GM21825 (cell line): Measurements from ENCODE around the gene GLIS1.

Source experiments
- ATAC-seq: cut with Tn5 transposase; IDR thresholded peaks from one replicate; pipeline ENCODE4 v1.9.1; 2021; ENCODE audit warnings: mild to moderate bottlenecking, moderate library complexity; ENCODE audit not compliant: unreplicated experiment

Gene GLIS1

GRCh38 chr1:53681351-53681976 lies 57.5 kb downstream of the GLIS1 start:
- ATAC-seq, result no peak

GRCh38 chr1:53680868-53681267 lies 58.1 kb downstream of the GLIS1 start:
- ATAC-seq, result no peak

- no peak for ATAC-seq
These were observed 59.8 kb downstream of the GLIS1 start for GRCh38 chr1:53678938-53679825.

- no peak for ATAC-seq
These were observed 60.5 kb downstream of the GLIS1 start for GRCh38 chr1:53678507-53678906.

GRCh38 chr1:53678046-53678445 lies 60.9 kb downstream of the GLIS1 start:
- ATAC-seq, result no peak

GRCh38 chr1:53677486-53677885 lies 61.5 kb downstream of the GLIS1 start:
- no peak for ATAC-seq

- no peak for ATAC-seq
These were observed 66.2 kb downstream of the GLIS1 start for GRCh38 chr1:53672785-53673184.

- ATAC-seq, result no peak
These were observed 66.7 kb downstream of the GLIS1 start for GRCh38 chr1:53672243-53672642.

GRCh38 chr1:53669621-53670191 lies 69.3 kb downstream of the GLIS1 start:
- ATAC-seq, result no peak

GRCh38 chr1:53666566-53666965 lies 72.4 kb downstream of the GLIS1 start:
- ATAC-seq, result no peak

GRCh38 chr1:53665996-53666395 lies 73.0 kb downstream of the GLIS1 start:
- ATAC-seq, result no peak

- no peak for ATAC-seq
These were observed 75.2 kb downstream of the GLIS1 start for GRCh38 chr1:53663529-53664300.

GRCh38 chr1:53662951-53663350 lies 76.0 kb downstream of the GLIS1 start:
- ATAC-seq, result no peak

- no peak for ATAC-seq
These were observed 76.8 kb downstream of the GLIS1 start for GRCh38 chr1:53662169-53662568.

- ATAC-seq, result no peak
These were observed 77.5 kb downstream of the GLIS1 start for GRCh38 chr1:53661496-53661895.

GRCh38 chr1:53660666-53661065 lies 78.3 kb downstream of the GLIS1 start:
- ATAC-seq, result no peak

- ATAC-seq, result no peak
These were observed 79.5 kb downstream of the GLIS1 start for GRCh38 chr1:53659436-53659835.

GRCh38 chr1:53658489-53659230 lies 80.3 kb downstream of the GLIS1 start:
- no peak for ATAC-seq

GRCh38 chr1:53657891-53658396 lies 81.0 kb downstream of the GLIS1 start:
- ATAC-seq, result no peak

- no peak for ATAC-seq
These were observed 81.5 kb downstream of the GLIS1 start for GRCh38 chr1:53657531-53657805.
